RWPE2 (cell line): Measurements from ENCODE around the gene NDUFA12.
A peak's percentile ranks its signal among the peaks of the same experiment; 100 is the strongest.

Experiments
- ATAC-seq: fragments of 200-7000 bp; cut with Tn5 transposase; 3 replicates; pipeline ENCODE4 v1.9.1; 2021; ENCODE audit warnings: low read depth
- DNase-seq: peaks from one replicate; pipeline ENCODE4 v3.0.0-alpha.2; 2020; ENCODE audit warnings: low spot score
- H3K27ac ChIP-seq: fragments of 450-650 bp; 2 replicates; pipeline ENCODE4 v1.5.1; 2017; ENCODE audit warnings: mild to moderate bottlenecking; ENCODE audit not compliant: poor library complexity, severe bottlenecking
- H3K27me3 ChIP-seq: fragments of 250-450 bp; sonication (Bioruptor Pico); 2 replicates; pipeline ENCODE4 v1.5.1; 2021; ENCODE audit warnings: mild to moderate bottlenecking, moderate library complexity; ENCODE audit not compliant: insufficient read depth, poor library complexity, severe bottlenecking
- H3K36me3 ChIP-seq: fragments of 250-450 bp; sonication (Bioruptor Pico); 2 replicates; pipeline ENCODE4 v1.5.1; 2020; ENCODE audit warnings: low read depth, mild to moderate bottlenecking, moderate library complexity
- H3K4me1 ChIP-seq: fragments of 250-450 bp; sonication (Bioruptor Pico); 2 replicates; pipeline ENCODE4 v1.5.1; 2021; ENCODE audit warnings: mild to moderate bottlenecking, moderate library complexity; ENCODE audit not compliant: insufficient read depth, poor library complexity, severe bottlenecking
- H3K4me3 ChIP-seq: fragments of 250-450 bp; sonication (Bioruptor Pico); 2 replicates; pipeline ENCODE4 v1.5.1; 2021; ENCODE audit warnings: mild to moderate bottlenecking, moderate library complexity; ENCODE audit not compliant: severe bottlenecking
- H3K9me3 ChIP-seq: fragments of 250-450 bp; sonication (Bioruptor Pico); 2 replicates; pipeline ENCODE4 v1.5.1; 2021; ENCODE audit warnings: mild to moderate bottlenecking, moderate library complexity; ENCODE audit not compliant: severe bottlenecking
- CTCF ChIP-seq: fragments of 450-650 bp; IDR thresholded peaks from one replicate; pipeline ENCODE4 v1.5.1; 2017; ENCODE audit warnings: mild to moderate bottlenecking, moderate library complexity; ENCODE audit not compliant: poor library complexity, severe bottlenecking

NDUFA12 gene

GRCh38 chr12:94952325-94952724, 51.2 kb downstream of the NDUFA12 start:
- no peaks in the 10 kb centered on the region for H3K36me3 ChIP-seq
- no peak overlapping the region for H3K4me3 ChIP-seq
- peaks cover 16% of the 10 kb centered on the region for H3K4me1 ChIP-seq
- no peaks in the 10 kb centered on the region for H3K9me3 ChIP-seq
- DNase-seq (no peak), ATAC-seq (no peak)
- H3K27ac ChIP-seq: no peak overlapping the region
- H3K27me3 ChIP-seq: no peaks in the 10 kb centered on the region
- TF ChIP-seq CTCF: no peak

GRCh38 chr12:94951071-94951934, 52.2 kb downstream of the NDUFA12 start:
- Histone ChIP-seq H3K36me3 (no peaks in the 10 kb centered on the region), H3K4me3 (no peak overlapping the region), H3K9me3 (no peaks in the 10 kb centered on the region), H3K4me1 (peaks cover 16% of the 10 kb centered on the region), H3K27ac (no peak overlapping the region), H3K27me3 (no peaks in the 10 kb centered on the region)
- no peak for DNase-seq
- TF ChIP-seq CTCF: no peak
- ATAC-seq: no peak

- no peaks in the 10 kb centered on the region for H3K9me3 ChIP-seq
- H3K4me3 ChIP-seq: no peak overlapping the region
- no peak overlapping the region for H3K27ac ChIP-seq
- H3K27me3 ChIP-seq: no peaks in the 10 kb centered on the region
- no peaks in the 10 kb centered on the region for H3K36me3 ChIP-seq
- no peak for TF ChIP-seq CTCF
- ATAC-seq (no peak), DNase-seq (no peak)
- H3K4me1 ChIP-seq: peaks cover 2% of the 10 kb centered on the region
Measured at GRCh38 chr12:94948232-94948810, 55.2 kb downstream of the NDUFA12 start.

- H3K9me3 ChIP-seq: no peaks in the 10 kb centered on the region
- no peak overlapping the region for H3K4me3 ChIP-seq
- peaks cover 14% of the 10 kb centered on the region for H3K4me1 ChIP-seq
- H3K36me3 ChIP-seq: no peaks in the 10 kb centered on the region
- no peak for TF ChIP-seq CTCF
- no peaks in the 10 kb centered on the region for H3K27me3 ChIP-seq
- no peak for ATAC-seq
- H3K27ac ChIP-seq: peak overlapping the region; percentile 43
- no peak for DNase-seq
Measured at GRCh38 chr12:94942663-94943062, 60.8 kb downstream of the NDUFA12 start.

GRCh38 chr12:94941440-94941862, 62.0 kb downstream of the NDUFA12 start:
- Histone ChIP-seq H3K9me3 (no peaks in the 10 kb centered on the region), H3K4me1 (peaks cover 14% of the 10 kb centered on the region), H3K27me3 (no peaks in the 10 kb centered on the region), H3K36me3 (no peaks in the 10 kb centered on the region), H3K27ac (peak overlapping the region; percentile 43), H3K4me3 (no peak overlapping the region)
- peak; percentile 98 for ATAC-seq
- peak; percentile 74 for DNase-seq
- TF ChIP-seq CTCF: no peak
